Measurements from ENCODE around the gene AMACR.

AMACR gene

GRCh38 chr5:34005211-34005610, 2.6 kb downstream of the AMACR start:
- no peak for DNase-seq

DNA sequence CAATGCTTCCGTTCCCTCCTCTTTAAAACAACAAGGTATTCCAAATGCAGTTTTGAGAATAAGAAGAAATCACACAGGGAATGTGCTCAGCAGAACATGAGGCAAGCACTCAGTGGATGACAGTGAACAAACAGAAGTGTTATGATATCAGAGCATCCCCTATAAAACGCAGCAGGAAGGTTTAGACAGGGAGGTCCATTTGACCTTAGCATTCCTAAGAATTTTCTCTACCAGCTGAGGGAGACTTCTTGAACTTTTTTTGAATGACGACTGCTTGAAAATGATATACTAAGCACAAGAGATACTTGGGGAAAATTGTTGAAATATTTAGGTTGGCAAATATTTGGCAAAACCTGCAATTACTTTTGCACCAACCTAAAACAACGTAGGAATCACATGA, 3.9 kb downstream of the AMACR start:
- DNase-seq: no peak

- no peak for DNase-seq
These were observed 5.1 kb downstream of the AMACR start for GRCh38 chr5:34002629-34003328.

- peak; percentile 95 for DNase-seq
These were observed 6.5 kb downstream of the AMACR start for GRCh38 chr5:34001241-34001841.

GRCh38 chr5:33999978-34000377, 7.9 kb downstream of the AMACR start:
- DNase-seq: no peak

DNA sequence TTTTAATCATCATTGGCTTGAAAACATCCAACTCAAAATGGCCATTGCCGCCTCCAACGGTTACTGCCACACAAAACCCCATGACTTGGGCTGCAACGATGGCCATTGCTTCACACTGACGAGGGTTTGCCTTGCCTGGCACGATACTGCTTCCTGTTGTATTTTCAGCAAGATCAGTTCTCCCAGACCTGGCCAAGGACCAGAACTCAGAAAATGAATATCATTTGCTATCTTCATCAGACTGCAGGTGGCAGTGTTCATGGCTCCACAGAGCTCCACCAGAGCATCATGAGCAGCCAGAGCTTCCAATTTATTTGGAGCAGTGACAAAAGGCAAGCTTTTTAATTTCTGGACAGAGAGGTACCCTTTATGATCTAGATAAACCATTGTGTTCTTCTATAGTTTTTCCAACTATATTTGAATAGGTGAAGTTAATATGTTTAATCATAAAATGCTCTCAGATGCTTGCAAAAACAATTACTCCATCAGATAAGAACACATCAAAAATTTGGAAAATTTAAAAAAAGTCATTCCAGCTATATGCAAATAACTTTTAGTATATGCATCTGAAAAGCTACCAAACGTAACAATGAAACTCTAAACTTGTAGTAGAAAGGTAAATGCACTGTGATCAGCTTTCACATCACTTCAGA, 10.4 kb downstream of the AMACR start:
- DNase-seq: peak; percentile 20

- DNase-seq: no peak
These were observed 12.0 kb downstream of the AMACR start for GRCh38 chr5:33995865-33996264.

DNA sequence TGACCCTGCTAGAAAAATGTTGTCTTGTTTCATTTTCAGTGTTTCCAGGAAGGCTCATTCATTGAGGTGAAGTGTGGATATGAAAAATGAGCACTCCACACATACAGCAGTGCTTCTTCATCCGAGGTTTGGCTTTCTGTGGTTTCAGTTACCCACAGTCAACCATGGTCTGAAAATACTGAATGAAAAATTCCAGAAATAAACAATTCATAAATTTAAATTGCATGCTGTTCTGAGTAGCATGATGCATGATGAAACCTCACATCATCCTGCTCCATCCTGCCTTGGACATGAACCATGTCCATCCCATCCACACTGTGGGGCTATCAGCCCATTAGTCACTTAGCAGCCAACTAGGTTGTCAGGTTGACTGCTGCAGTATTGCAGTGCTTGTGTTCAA, 13.0 kb downstream of the AMACR start:
- DNase-seq: no peak

DNA sequence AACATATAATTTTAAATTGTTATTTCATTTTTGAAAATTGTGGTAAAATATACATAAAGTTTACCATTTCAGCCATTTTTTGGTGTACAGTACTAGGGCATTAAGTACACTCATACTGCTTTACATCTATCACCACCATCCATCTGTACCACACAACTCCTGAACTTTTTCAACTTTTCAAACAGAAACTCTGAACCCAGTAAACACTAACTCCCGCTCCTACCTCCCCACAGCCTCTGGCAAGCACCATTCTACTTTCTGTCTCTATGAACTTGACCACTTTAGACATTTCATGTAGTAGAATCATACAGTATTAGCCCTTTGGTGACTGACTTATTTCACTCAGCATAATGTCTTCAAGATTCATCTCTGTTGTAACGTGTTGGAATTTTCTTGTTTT, 15.0 kb downstream of the AMACR start:
- no peak for DNase-seq

DNA sequence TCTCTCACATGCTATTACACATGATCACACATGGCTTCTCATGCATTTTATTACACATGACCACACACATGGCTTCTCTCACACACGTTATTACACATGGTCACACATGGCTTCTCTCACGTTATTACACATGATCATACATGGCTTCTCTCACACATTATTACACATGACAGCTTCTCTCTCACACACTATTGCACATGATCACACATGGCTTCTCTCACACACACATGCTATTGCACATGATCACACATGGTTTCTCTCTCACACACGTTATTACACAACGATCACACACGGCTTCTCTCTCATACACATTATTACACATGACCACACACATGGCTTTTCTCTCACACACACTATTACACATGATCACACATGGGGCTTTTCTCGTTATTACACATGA, 22.4 kb downstream of the AMACR start:
- no peak for DNase-seq

GRCh38 chr5:33984671-33985124, 23.2 kb downstream of the AMACR start, which contains the start of gene SLC45A2:
Gene SLC45A2, minus strand, starts transcription at chr5:33984693. Its CDS starts 110 bp downstream, at chr5:33984583.
- DNase-seq: no peak

DNA sequence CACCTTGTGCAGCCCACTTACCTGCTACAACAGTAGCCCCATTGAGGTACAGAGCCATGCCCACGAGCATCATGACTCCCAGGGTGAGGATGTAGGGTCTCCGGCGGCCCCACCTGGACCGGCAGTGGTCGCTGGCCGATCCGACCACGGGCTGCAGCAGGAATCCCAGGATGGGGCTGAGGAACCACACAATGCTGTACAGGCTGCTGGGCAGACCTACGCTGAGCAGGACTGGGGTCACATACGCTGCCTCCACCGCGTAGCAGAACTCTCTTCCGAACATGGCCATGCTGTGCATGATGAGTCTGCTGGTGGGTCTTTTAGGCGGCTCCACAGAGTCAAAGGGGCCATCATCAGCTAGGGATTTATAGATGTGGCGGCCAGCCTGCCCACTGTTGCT, 23.7 kb downstream of the AMACR start:
- no peak for DNase-seq

DNA sequence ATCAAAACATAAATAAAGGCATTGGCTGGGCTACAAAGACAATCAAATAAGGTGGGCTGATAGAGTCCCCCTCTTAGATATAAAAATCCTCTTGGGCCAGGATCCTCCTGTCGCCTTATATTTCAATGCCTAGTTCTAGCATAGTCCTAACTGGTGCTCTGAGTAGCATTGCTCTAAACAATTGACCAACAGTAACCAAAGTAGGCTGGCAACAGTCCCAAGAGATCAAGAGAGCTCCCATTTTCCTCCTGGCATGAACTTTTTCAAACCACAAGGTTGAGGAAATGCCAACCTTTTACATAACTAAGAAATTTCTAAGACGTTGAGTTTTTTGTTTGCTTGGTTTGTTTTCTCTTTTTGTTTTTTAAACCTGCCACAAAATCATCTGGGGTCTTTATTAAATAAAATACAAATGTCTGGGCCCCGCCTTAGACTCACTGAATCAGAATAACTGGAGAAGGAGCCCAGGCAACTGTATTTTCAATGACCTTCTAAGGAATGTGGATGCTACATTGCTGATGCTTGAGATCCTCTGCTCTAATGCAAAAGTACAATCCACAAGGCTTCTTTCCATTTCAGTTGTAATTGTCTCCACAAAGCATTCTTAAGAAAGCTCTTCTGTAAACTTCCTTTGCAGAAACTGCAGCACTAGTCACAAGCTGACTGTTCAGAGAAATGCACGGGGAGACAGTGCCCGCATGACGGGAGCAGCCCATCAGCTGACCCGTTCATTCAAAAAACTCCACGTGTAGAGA, 26.3 kb downstream of the AMACR start:
- no peak for DNase-seq

DNA sequence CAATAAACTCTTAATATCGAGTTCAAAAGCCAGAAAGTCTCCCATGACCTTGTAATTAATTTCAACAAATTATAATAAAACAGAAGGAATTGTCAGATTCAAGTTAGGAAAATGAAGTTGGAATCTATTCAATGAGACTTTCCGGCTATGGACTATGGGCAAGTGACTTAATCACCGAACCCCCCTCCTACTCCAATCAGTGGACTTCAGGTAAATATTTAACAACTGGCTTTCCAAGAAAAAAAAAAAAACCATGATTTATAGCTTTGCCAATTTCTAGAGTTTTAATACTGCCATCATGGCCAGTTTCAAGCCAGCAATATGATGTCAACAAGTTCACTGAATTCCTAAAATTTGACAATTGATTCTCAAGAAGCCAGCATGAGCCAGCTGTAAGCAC, 27.8 kb downstream of the AMACR start:
- DNase-seq: no peak

- no peak for DNase-seq
These were observed 29.5 kb downstream of the AMACR start for GRCh38 chr5:33978306-33978705.

- no peak for DNase-seq
These were observed 31.5 kb downstream of the AMACR start for GRCh38 chr5:33976307-33976706.

DNA sequence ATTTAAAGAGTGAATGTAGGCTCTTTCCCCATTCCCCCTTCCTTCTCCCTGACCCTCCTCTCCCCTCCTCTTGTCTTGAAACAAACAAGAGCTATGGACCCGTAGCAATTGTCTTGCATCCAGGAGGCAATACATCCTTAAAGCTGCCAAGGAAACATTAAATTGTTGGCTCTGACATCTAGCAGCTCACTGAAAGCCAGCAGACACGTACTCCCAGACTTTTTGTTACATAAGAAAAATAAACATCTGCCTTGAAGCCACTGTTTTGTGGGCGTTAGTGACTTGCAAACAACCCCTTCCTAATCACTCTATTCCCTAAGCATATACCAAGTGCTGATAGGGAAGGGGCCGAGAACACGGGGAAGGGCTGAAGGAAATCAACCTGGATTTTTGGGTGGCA, 32.0 kb downstream of the AMACR start:
- no peak for DNase-seq

DNA sequence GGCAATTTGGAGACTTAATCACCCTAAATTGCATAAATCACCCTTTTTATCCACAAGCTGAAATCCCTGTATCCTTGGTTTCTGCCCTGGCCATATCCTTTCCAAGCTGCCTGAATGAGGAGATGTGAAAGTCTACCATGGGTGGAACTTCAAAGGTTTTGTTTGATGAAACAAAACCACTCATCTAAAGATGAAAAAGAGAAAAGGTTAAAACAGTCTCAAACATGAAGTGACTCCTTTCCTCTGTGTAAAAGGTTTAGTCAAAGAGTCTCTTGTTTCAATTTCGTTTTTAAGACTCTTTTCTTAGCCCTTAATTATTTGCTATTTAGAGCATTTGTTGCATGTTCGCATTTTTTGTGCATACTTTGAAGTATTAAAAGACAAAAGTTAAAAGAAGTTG, 34.6 kb downstream of the AMACR start:
- no peak for DNase-seq

DNA sequence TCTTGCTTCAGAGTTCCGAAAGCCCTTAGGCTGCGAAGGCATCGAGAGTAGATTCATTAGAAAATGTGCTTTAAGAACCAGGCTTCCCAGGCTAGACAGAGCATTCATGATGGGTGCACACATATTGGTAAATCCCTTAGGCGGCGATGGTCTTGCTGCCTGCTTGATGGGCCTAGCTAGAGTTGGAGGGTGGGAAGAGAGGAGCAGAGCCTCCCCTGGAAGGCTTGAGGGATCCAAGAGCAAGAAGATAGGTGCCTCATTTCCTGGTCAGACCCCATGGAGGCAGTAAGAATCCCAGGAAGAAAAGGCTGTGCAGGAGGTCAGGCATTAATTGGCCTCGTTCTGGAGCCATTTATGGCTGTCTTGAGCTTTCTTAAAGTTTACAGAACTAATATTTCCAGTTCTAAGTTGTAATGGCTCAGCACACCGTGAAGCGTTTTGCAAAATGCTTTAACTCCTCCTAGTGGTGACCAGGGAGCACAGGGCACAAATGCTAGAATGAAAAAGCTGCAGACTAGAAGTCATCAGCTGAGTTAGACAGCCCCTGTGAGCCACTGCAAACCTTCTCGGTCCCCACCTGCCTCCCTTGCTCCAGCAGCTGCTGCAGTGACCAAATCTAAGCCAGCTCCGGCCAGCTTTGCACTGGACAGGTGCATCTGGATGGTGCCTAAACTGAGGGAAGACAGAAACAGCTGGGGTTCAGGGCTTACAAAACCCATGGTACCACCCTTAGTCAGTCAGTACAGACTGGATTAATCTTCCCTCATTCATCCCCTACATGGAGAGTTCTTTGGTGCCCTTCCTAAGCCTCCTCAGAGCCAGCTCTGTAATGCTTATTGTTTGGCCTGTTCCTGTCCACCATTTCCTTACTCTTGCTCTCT, 38.0 kb downstream of the AMACR start:
- DNase-seq: peak; percentile 20

DNA sequence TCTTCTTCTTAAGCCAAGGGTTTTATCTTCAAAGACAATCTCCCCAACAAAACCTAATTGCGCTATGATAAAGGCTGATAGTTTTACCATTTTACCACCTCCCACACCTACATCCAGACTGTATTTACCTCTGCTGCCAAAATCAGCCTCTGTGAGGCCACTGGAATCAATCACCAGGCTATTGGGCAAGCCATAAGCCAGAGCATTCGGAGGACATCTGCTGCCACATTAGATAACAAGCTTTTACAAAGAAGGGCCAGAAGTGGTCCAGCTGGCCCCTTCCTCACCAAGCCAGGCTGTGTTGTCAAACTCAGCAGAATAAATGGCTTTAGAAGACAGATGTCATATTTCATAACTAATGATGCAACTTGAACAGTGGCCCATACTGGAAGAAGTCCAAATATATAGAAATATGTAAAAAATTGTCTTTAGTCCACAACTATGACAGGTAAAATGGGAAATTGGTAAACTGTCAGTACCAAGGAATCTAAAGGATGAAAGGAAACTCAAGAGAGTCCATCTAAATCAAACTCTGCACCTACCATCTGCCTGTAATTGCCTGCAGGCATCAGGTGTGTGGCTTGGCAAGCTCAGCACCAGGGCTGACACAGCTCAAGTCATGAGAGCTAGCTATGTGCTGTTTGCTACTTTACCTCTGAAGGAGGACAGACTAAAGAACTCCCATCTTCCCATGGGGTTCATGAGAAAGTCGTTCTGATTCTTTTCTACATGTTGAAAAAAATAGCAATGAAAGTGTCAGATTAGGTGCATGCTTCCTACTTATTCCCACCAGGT, 39.4 kb downstream of the AMACR start:
- peak; percentile 98 for DNase-seq

- DNase-seq: peak; percentile 6
These were observed 41.0 kb downstream of the AMACR start for GRCh38 chr5:33966805-33967204.

Measured in NCI-H524 treated with DMSO at 0.1 percent for 48 hours (cell line).